ENCODE measurements around the gene GPC6.

Gene GPC6

GRCh38 chr13:93987458-93987857 lies 760.9 kb downstream of the GPC6 start:
- no peak overlapping the region for H3K4me3 Mint-ChIP-seq
- H3K4me1 Mint-ChIP-seq: no peaks in the 10 kb centered on the region
- H3K9me3 Mint-ChIP-seq: no peaks in the 10 kb centered on the region
- H3K36me3 Mint-ChIP-seq (ENCODE audit: insufficient read depth): no peaks in the 10 kb centered on the region
- no peak for DNase-seq (ENCODE audit: low spot score in 2 of 2)
- ATAC-seq (replicated peaks; ENCODE audit: extremely low read depth, poor library complexity, severe bottlenecking): no peak
- no peak overlapping the region for H3K27ac Mint-ChIP-seq (ENCODE audit: low read depth)
- H3K27me3 Mint-ChIP-seq: no peaks in the 10 kb centered on the region

- Mint-ChIP-seq H3K9me3 (no peaks in the 10 kb centered on the region), H3K36me3 (ENCODE audit: insufficient read depth) (no peaks in the 10 kb centered on the region), H3K4me3 (no peak overlapping the region), H3K27ac (ENCODE audit: low read depth) (no peak overlapping the region), H3K27me3 (no peaks in the 10 kb centered on the region), H3K4me1 (no peaks in the 10 kb centered on the region)
- no peak for ATAC-seq (replicated peaks; ENCODE audit: extremely low read depth, poor library complexity, severe bottlenecking)
- no peak for DNase-seq (ENCODE audit: low spot score in 2 of 2)
Measured at GRCh38 chr13:93991569-93991968, 765.0 kb downstream of the GPC6 start.

- DNase-seq (ENCODE audit: low spot score in 2 of 2): no peak
- Mint-ChIP-seq H3K36me3 (ENCODE audit: insufficient read depth) (no peaks in the 10 kb centered on the region), H3K27me3 (peaks cover 14% of the 10 kb centered on the region), H3K27ac (ENCODE audit: low read depth) (no peak overlapping the region), H3K9me3 (peaks cover 4% of the 10 kb centered on the region), H3K4me3 (no peak overlapping the region), H3K4me1 (no peaks in the 10 kb centered on the region)
- no peak for ATAC-seq (replicated peaks; ENCODE audit: extremely low read depth, poor library complexity, severe bottlenecking)
Measured at GRCh38 chr13:93996481-93996880, 769.9 kb downstream of the GPC6 start.

GRCh38 chr13:94006296-94006695 lies 779.7 kb downstream of the GPC6 start:
- Mint-ChIP-seq H3K4me1 (no peaks in the 10 kb centered on the region), H3K9me3 (no peaks in the 10 kb centered on the region), H3K36me3 (ENCODE audit: insufficient read depth) (no peaks in the 10 kb centered on the region), H3K27me3 (peaks cover 12% of the 10 kb centered on the region), H3K4me3 (no peak overlapping the region), H3K27ac (ENCODE audit: low read depth) (no peak overlapping the region)
- ATAC-seq (replicated peaks; ENCODE audit: extremely low read depth, poor library complexity, severe bottlenecking) (no peak), DNase-seq (ENCODE audit: low spot score in 2 of 2) (no peak)

- H3K4me1 Mint-ChIP-seq: no peaks in the 10 kb centered on the region
- H3K27me3 Mint-ChIP-seq: peaks cover 12% of the 10 kb centered on the region
- no peak for DNase-seq (ENCODE audit: low spot score in 2 of 2)
- H3K4me3 Mint-ChIP-seq: no peak overlapping the region
- no peaks in the 10 kb centered on the region for H3K9me3 Mint-ChIP-seq
- H3K27ac Mint-ChIP-seq (ENCODE audit: low read depth): no peak overlapping the region
- no peak for ATAC-seq (replicated peaks; ENCODE audit: extremely low read depth, poor library complexity, severe bottlenecking)
- H3K36me3 Mint-ChIP-seq (ENCODE audit: insufficient read depth): no peaks in the 10 kb centered on the region
Measured at GRCh38 chr13:94007072-94007471, 780.5 kb downstream of the GPC6 start.

GRCh38 chr13:94009701-94010100 lies 783.1 kb downstream of the GPC6 start:
- no peak overlapping the region for H3K4me3 Mint-ChIP-seq
- H3K27me3 Mint-ChIP-seq: peaks cover 12% of the 10 kb centered on the region
- no peaks in the 10 kb centered on the region for H3K4me1 Mint-ChIP-seq
- H3K27ac Mint-ChIP-seq (ENCODE audit: low read depth): no peak overlapping the region
- DNase-seq (ENCODE audit: low spot score in 2 of 2): no peak
- no peak for ATAC-seq (replicated peaks; ENCODE audit: extremely low read depth, poor library complexity, severe bottlenecking)
- H3K9me3 Mint-ChIP-seq: no peaks in the 10 kb centered on the region
- no peaks in the 10 kb centered on the region for H3K36me3 Mint-ChIP-seq (ENCODE audit: insufficient read depth)

GRCh38 chr13:94014461-94014860 lies 787.9 kb downstream of the GPC6 start:
- H3K4me1 Mint-ChIP-seq: no peaks in the 10 kb centered on the region
- no peak overlapping the region for H3K27ac Mint-ChIP-seq (ENCODE audit: low read depth)
- peaks cover 11% of the 10 kb centered on the region for H3K27me3 Mint-ChIP-seq

GRCh38 chr13:94020426-94020825 lies 793.8 kb downstream of the GPC6 start:
- Mint-ChIP-seq H3K4me3 (no peak overlapping the region), H3K4me1 (no peaks in the 10 kb centered on the region), H3K27ac (ENCODE audit: low read depth) (no peak overlapping the region), H3K9me3 (no peaks in the 10 kb centered on the region), H3K27me3 (peaks cover 25% of the 10 kb centered on the region), H3K36me3 (ENCODE audit: insufficient read depth) (no peaks in the 10 kb centered on the region)
- DNase-seq (ENCODE audit: low spot score in 2 of 2) (no peak), ATAC-seq (replicated peaks; ENCODE audit: extremely low read depth, poor library complexity, severe bottlenecking) (no peak)

More at GRCh38 chr13:94014461-94014860, 787.9 kb downstream of the GPC6 start:
- Mint-ChIP-seq H3K4me3 (no peak overlapping the region), H3K36me3 (ENCODE audit: insufficient read depth) (no peaks in the 10 kb centered on the region), H3K9me3 (no peaks in the 10 kb centered on the region)
- no peak for ATAC-seq (replicated peaks; ENCODE audit: extremely low read depth, poor library complexity, severe bottlenecking)
- DNase-seq (ENCODE audit: low spot score in 2 of 2): no peak

- peaks cover 25% of the 10 kb centered on the region for H3K27me3 Mint-ChIP-seq
- no peak overlapping the region for H3K27ac Mint-ChIP-seq (ENCODE audit: low read depth)
- DNase-seq (ENCODE audit: low spot score in 2 of 2): no peak
- no peaks in the 10 kb centered on the region for H3K36me3 Mint-ChIP-seq (ENCODE audit: insufficient read depth)
- H3K4me1 Mint-ChIP-seq: no peaks in the 10 kb centered on the region
- H3K4me3 Mint-ChIP-seq: no peak overlapping the region
- H3K9me3 Mint-ChIP-seq: no peaks in the 10 kb centered on the region
- ATAC-seq (replicated peaks; ENCODE audit: extremely low read depth, poor library complexity, severe bottlenecking): no peak
Measured at GRCh38 chr13:94020833-94021232, 794.2 kb downstream of the GPC6 start.

GRCh38 chr13:94028234-94028633 lies 801.6 kb downstream of the GPC6 start:
- no peak for DNase-seq (ENCODE audit: low spot score in 2 of 2)
- H3K4me3 Mint-ChIP-seq: no peak overlapping the region
- H3K27me3 Mint-ChIP-seq: no peaks in the 10 kb centered on the region
- H3K9me3 Mint-ChIP-seq: no peaks in the 10 kb centered on the region
- no peaks in the 10 kb centered on the region for H3K4me1 Mint-ChIP-seq
- no peak for ATAC-seq (replicated peaks; ENCODE audit: extremely low read depth, poor library complexity, severe bottlenecking)
- no peaks in the 10 kb centered on the region for H3K36me3 Mint-ChIP-seq (ENCODE audit: insufficient read depth)
- no peak overlapping the region for H3K27ac Mint-ChIP-seq (ENCODE audit: low read depth)

GRCh38 chr13:94028650-94029049 lies 802.0 kb downstream of the GPC6 start:
- Mint-ChIP-seq H3K4me3 (no peak overlapping the region), H3K9me3 (no peaks in the 10 kb centered on the region), H3K4me1 (no peaks in the 10 kb centered on the region), H3K27me3 (no peaks in the 10 kb centered on the region), H3K36me3 (ENCODE audit: insufficient read depth) (no peaks in the 10 kb centered on the region), H3K27ac (ENCODE audit: low read depth) (no peak overlapping the region)
- DNase-seq (ENCODE audit: low spot score in 2 of 2): no peak
- ATAC-seq (replicated peaks; ENCODE audit: extremely low read depth, poor library complexity, severe bottlenecking): no peak

GRCh38 chr13:94030415-94031119 lies 804.0 kb downstream of the GPC6 start:
- no peak for DNase-seq (ENCODE audit: low spot score in 2 of 2)
- Mint-ChIP-seq H3K27me3 (no peaks in the 10 kb centered on the region), H3K4me1 (no peaks in the 10 kb centered on the region), H3K9me3 (no peaks in the 10 kb centered on the region), H3K36me3 (ENCODE audit: insufficient read depth) (no peaks in the 10 kb centered on the region), H3K27ac (ENCODE audit: low read depth) (no peak overlapping the region), H3K4me3 (no peak overlapping the region)
- no peak for ATAC-seq (replicated peaks; ENCODE audit: extremely low read depth, poor library complexity, severe bottlenecking)

GRCh38 chr13:94031609-94032008 lies 805.0 kb downstream of the GPC6 start:
- no peak overlapping the region for H3K27ac Mint-ChIP-seq (ENCODE audit: low read depth)
- no peak for DNase-seq (ENCODE audit: low spot score in 2 of 2)
- H3K27me3 Mint-ChIP-seq: no peaks in the 10 kb centered on the region
- H3K9me3 Mint-ChIP-seq: no peaks in the 10 kb centered on the region
- no peak for ATAC-seq (replicated peaks; ENCODE audit: extremely low read depth, poor library complexity, severe bottlenecking)
- no peaks in the 10 kb centered on the region for H3K36me3 Mint-ChIP-seq (ENCODE audit: insufficient read depth)
- no peak overlapping the region for H3K4me3 Mint-ChIP-seq
- no peaks in the 10 kb centered on the region for H3K4me1 Mint-ChIP-seq

Data from central memory CD8-positive, alpha-beta T cell (primary cell).